AG04450 (cell line): ENCODE measurements around the gene PLD1. TPM values are rescaled to one million over a fixed set of nuclear protein-coding genes. Genes with fewer than 3 reads are reported as not detected.

Source experiments
- CTCF ChIA-PET: fragments of 300-600, 350-600 bp; formaldehyde crosslinking; extraction: SDS; loops from one replicate; lab custom pipeline; 2022; ENCODE audit warnings: antibody characterized with exemption, inconsistent platforms; lab: Charles Lee
- POLR2A ChIA-PET: fragments of 350-600 bp; formaldehyde crosslinking; extraction: SDS; loops from one replicate; lab custom pipeline; 2021; ENCODE audit warnings: antibody characterized with exemption, inconsistent platforms; lab: Yijun Ruan, JAX
- DNase-seq: peaks from one replicate; pipeline ENCODE4 v3.0.0-alpha.2; 2011; ENCODE audit warnings: low read depth, low spot score
- H3K27ac ChIP-seq: one replicate; pipeline ENCODE4 v1.5.1; 2012; ENCODE audit warnings: low read depth, low read length, control low read depth
- H3K27me3 ChIP-seq: one replicate; pipeline ENCODE4 v1.6.0; 2012; ENCODE audit warnings: low read length; ENCODE audit not compliant: control insufficient read depth, insufficient read depth
- H3K4me3 ChIP-seq: 2 replicates; pipeline ENCODE4 v1.5.1; 2011; ENCODE audit warnings: mild to moderate bottlenecking, low read depth, low read length, control low read depth
- H3K9me3 ChIP-seq: 2 replicates; pipeline ENCODE4 v1.5.1; 2012; ENCODE audit warnings: low read length; ENCODE audit not compliant: control insufficient read depth, insufficient read depth
- polyA plus RNA-seq: library from polyadenylated mRNA; depleted of rRNA; stranded (reverse); fragments of >200 nt; gene quantifications from 2 replicates; pipeline ENCODE4 v1.2.3, GENCODE V29; 2011
- TF ChIP-seq, protein P1 (sequence below): IDR thresholded peaks from 2 replicates; pipeline ENCODE4 v1.5.1; 2011; ENCODE audit warnings: low read depth, low read length, control low read depth, inconsistent platforms

The PLD1 gene
- polyA plus RNA-seq, 1 experiment, result 20.2 TPM

DNA sequence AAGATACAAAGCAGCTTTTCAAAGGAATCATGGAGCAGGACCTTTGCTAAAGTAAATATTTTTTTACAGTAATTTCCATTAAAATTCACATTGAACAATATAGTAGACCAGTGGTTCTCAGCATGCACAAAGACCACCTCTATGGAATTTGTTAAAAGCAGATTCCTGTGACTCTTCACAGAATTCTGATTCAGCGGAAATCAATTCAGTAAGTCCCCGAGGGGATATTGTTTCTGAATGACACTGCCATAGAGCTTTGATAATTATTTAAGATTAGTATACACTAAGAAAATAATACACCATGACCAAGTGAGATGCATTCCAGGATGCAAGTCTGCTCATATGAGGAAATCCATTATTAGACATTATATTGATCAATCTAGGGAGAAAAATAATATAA lies 188.2 kb downstream of the PLD1 start:
- H3K4me3 ChIP-seq, result no peak overlapping the region
- CTCF ChIA-PET, result no interaction called here
- no peaks in the 10 kb centered on the region for H3K27me3 ChIP-seq
- no peak for DNase-seq
- no peaks in the 10 kb centered on the region; the same call in 1 of the 2 replicates for H3K9me3 ChIP-seq
- TF ChIP-seq, protein P1, sequence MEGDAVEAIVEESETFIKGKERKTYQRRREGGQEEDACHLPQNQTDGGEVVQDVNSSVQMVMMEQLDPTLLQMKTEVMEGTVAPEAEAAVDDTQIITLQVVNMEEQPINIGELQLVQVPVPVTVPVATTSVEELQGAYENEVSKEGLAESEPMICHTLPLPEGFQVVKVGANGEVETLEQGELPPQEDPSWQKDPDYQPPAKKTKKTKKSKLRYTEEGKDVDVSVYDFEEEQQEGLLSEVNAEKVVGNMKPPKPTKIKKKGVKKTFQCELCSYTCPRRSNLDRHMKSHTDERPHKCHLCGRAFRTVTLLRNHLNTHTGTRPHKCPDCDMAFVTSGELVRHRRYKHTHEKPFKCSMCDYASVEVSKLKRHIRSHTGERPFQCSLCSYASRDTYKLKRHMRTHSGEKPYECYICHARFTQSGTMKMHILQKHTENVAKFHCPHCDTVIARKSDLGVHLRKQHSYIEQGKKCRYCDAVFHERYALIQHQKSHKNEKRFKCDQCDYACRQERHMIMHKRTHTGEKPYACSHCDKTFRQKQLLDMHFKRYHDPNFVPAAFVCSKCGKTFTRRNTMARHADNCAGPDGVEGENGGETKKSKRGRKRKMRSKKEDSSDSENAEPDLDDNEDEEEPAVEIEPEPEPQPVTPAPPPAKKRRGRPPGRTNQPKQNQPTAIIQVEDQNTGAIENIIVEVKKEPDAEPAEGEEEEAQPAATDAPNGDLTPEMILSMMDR, result no peak
- no peak overlapping the region for H3K27ac ChIP-seq
- POLR2A ChIA-PET, result no interaction called here

DNA sequence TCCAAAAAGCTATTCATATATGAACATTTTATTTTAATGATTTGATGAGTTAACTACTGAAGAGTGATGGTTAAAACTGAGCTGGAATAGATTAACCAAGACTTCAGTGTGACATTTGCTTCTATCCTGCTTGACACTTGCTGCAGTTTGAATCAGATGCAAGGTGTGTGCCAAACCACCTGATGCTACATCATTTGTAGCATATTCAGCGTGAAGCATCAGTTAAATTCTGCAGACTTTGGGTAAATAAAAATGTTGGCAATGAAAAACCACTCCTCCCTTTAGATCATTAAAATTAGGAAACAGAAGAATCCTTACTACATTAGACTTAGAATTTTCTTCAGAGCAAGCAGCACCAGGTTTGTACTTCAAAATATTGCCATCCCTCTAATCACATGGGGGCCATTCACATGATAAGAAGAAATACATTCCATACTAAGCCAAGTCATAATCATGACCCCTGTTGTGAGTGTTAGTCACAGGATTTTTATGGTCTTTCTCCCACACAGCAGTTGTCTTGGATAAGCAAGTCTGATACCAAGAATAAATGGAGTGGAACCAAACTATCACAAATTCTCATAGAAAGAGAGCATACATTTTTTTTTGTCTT lies 189.4 kb downstream of the PLD1 start:
- Histone ChIP-seq H3K27me3 (no peaks in the 10 kb centered on the region), H3K9me3 (no peaks in the 10 kb centered on the region; the same call in 1 of the 2 replicates), H3K4me3 (no peak overlapping the region), H3K27ac (no peak overlapping the region)
- ChIA-PET CTCF (interaction anchor here (1.1 to 1.5 kb wide), 3 partner anchors 25 to 151 kb away, joined by 3 to 6 read pairs (median 4); no protein-coding TSS in a partner anchor), POLR2A (no interaction called here)
- DNase-seq, result no peak
- TF ChIP-seq, protein P1, result no peak

GRCh38 chr3:171616798-171617197 lies 193.5 kb downstream of the PLD1 start:
- no peak for DNase-seq
- CTCF ChIA-PET, result interaction anchor here (1.5 to 5.3 kb wide), 2 partner anchors 50 to 156 kb away, joined by 3 to 50 read pairs; no protein-coding TSS in a partner anchor
- TF ChIP-seq, protein P1, result no peak

DNA sequence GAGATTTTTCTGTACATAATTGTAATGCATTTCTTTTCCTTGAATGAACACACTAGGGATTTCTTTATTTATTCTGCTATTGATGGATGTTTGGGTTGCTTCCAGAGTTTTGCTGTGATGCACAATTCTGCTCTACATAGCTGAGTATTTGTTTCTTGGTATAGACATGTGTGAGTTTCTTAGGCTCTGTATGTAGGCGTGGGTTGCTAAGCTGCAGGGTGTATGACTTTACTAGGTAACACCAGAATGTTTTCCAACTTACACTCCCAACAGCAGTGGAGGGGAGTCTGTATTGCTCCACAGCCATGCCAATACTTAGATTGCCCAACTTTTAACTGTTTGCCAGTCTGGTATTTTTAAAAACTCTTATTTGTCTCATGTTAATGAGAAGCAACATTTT lies 194.6 kb downstream of the PLD1 start:
- H3K27ac ChIP-seq, result no peak overlapping the region
- DNase-seq, result no peak
- ChIA-PET POLR2A (no interaction called here), CTCF (interaction anchor here (1.5 to 5.3 kb wide), 2 partner anchors 49 to 157 kb away, joined by 3 to 50 read pairs; no protein-coding TSS in a partner anchor)
- H3K4me3 ChIP-seq, result no peak overlapping the region
- TF ChIP-seq, protein P1, result no peak
- H3K9me3 ChIP-seq, result no peaks in the 10 kb centered on the region
- no peaks in the 10 kb centered on the region for H3K27me3 ChIP-seq

More at GRCh38 chr3:171616798-171617197, 193.5 kb downstream of the PLD1 start:
- no peak overlapping the region for H3K27ac ChIP-seq
- no peaks in the 10 kb centered on the region for H3K9me3 ChIP-seq
- no peaks in the 10 kb centered on the region for H3K27me3 ChIP-seq
- POLR2A ChIA-PET, result no interaction called here
- H3K4me3 ChIP-seq, result no peak overlapping the region

DNA sequence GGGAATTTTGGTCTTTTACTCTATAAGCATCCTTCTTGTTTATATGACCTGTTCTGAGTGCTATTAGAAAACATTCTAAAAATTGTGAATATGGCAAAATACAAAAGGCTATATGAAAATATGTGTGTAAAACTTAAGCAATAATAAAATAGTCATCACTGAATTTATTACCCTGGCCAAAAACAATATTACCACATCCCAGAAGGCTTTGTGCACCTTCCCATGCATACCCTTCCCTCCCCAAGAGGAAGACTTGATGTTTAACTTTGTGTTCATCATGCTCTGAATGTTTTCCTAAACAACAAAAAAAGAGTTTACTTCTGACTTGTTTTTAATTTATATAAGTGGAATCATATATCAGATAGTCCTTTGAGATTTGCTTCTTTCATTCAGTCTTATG lies 195.0 kb downstream of the PLD1 start:
- TF ChIP-seq, protein P1, result no peak
- H3K27ac ChIP-seq, result no peak overlapping the region
- no peaks in the 10 kb centered on the region for H3K27me3 ChIP-seq
- H3K9me3 ChIP-seq, result no peaks in the 10 kb centered on the region
- CTCF ChIA-PET, result interaction anchor here (1.3 to 5.3 kb wide), 7 partner anchors 11 to 654 kb away, joined by 3 to 50 read pairs (median 8); no protein-coding TSS in a partner anchor
- POLR2A ChIA-PET, result no interaction called here
- no peak overlapping the region for H3K4me3 ChIP-seq
- DNase-seq, result no peak
